Suppressor macrophage treated with lipopolysaccharide for 4 hours (primary cell): Measurements from ENCODE around the gene POMT2.

ENCODE experiments used
- DNase-seq: peaks from one replicate; pipeline ENCODE4 v3.0.0-alpha.2; 2020

POMT2 gene

DNA sequence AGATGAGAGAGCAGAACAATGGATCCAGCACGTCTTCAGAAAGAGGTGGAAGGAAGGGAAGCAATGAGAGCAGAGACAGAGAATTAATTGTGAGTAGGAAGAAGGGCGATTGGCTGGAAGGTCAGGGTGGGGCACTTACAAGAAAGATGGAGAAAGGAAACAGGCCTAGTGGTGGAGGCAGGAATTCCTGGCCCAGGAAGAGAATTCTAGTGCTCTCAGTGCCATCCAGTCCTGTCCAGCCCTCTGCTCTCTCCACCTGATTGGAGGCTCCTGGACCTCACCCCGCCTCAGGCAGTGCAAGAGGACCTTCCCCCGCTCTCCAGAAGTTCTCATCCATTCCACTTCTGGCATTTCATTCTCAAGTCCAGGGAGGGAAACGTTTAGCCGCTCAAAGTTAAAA lies 92.6 kb downstream of the POMT2 start:
- DNase-seq, result no peak

DNA sequence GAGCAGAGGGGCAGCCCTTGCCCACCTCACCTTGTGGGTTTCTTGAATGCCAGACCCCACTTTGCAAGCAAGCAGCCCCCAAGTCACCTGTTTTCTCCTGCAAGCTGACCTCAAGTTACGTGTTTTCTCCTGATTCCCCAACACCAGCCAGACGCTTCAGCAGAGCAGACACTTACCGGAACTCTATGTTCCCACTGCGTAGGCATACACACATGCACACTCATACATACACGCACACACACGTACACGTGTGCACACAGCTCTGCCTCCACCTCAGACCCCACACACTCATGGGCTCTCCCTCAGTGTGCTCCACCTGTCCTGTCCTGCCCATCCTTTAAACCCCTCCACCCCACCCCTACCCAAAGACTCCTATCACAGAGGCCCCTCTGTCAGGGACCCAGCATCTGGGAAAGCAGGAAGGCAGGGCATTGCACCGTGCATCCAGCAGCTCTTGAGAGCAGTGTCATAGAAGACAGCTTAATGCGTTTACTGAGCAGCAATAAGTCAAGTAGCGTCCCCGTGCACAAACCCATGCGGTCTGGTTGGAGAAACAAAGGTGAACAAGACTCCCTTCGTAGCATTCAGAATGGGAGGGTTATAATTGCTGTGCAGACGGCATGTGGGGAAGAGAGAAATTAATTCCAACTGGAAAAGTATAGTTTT lies 94.7 kb downstream of the POMT2 start:
- DNase-seq, result no peak

DNA sequence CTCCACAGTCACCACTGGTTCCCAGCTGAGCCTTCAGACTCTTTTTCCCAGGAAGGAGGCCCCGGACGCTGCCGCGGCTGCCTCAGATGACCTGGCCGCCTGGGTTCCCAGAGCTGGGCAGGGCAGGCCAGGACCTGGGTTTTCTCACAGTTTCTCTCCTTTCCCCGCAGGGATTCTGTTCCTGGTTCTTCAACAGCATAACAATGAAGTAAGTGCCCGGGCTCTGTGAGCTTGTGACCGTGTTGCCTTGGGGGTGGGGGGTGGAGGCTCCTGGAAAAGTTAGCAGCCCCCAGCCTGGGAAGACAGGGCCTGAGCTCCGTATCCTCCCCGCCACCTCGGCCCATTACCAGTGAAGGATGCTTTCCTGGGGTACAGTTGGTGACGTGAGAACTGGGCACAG lies 95.4 kb downstream of the POMT2 start:
- DNase-seq, result no peak
